ENCODE measurements around the gene EFCAB11. TPM values are rescaled to one million over a fixed set of nuclear protein-coding genes. Genes with fewer than 3 reads are reported as not detected.

Gene EFCAB11
- polyA plus RNA-seq, 1 donor (not counting 4 experiments of a cell fraction or from before 2014, with no cell fraction given), result 12.9 TPM

- dilution Hi-C loops (cut with MboI; ENCODE audit: extremely low pct_ligation_motif_present, low sequenced_read_pairs), result no loop called here
- FAIRE-seq (no peak), DNase-seq (ENCODE audit: low read depth, low spot score) (no peak)
- Histone ChIP-seq H4K20me1 (ENCODE audit: control insufficient read depth, extremely low read depth, insufficient read depth, low read length) (no peaks in the 10 kb centered on the region), H3K4me3 (ENCODE audit: control insufficient read depth in 2 of 3, extremely low read depth in 1 of 3, insufficient read depth in 2 of 3, low read depth in 1 of 3, low read length in 3 of 3) (no peak overlapping the region), H3K27ac (ENCODE audit: control insufficient read depth, insufficient read depth, low read length) (no peak overlapping the region), H3K27me3 (ENCODE audit: control insufficient read depth, extremely low read depth, insufficient read depth, low read length) (no peaks in the 10 kb centered on the region), H3K79me2 (ENCODE audit: control insufficient read depth, insufficient read depth, low read length) (no peaks in the 10 kb centered on the region), H3K9me3 (ENCODE audit: control insufficient read depth, low read depth, low read length) (no peaks in the 10 kb centered on the region), H3K36me3 (ENCODE audit: control insufficient read depth in 2 of 2, extremely low read depth in 1 of 2, insufficient read depth in 2 of 2, low read length in 2 of 2) (no peaks in the 10 kb centered on the region), H3K4me1 (ENCODE audit: control insufficient read depth, extremely low read depth, insufficient read depth, low read length) (peaks cover 5% of the 10 kb centered on the region), H2AFZ (ENCODE audit: control insufficient read depth, low read length) (no peak overlapping the region), H3K9me1 (ENCODE audit: control insufficient read depth, extremely low read depth, insufficient read depth, low read length) (no peaks in the 10 kb centered on the region), H3K4me2 (ENCODE audit: control insufficient read depth, extremely low read depth, insufficient read depth, low read depth, low read length) (no peak overlapping the region), H3K9ac (ENCODE audit: control insufficient read depth, extremely low read depth, insufficient read depth, low read length) (no peak overlapping the region)
- no peak for TF ChIP-seq CTCF (optimal IDR thresholded peaks at IDR 0.05 in 1 of 3, IDR thresholded peaks at IDR 0.05 in 1 of 3, conservative IDR thresholded peaks at IDR 0.05 in 1 of 3; ENCODE audit: extremely low read depth in 1 of 3, insufficient read depth in 2 of 3, low read length in 3 of 3)
- TF ChIP-seq EZH2 (IDR thresholded peaks at IDR 0.05; ENCODE audit: low read length), result no peak
Measured at GRCh38 chr14:89927186-89927865, 27.2 kb downstream of the EFCAB11 start.

- no peak for DNase-seq (ENCODE audit: low read depth, low spot score)
- Histone ChIP-seq H3K9me3 (ENCODE audit: control insufficient read depth, low read depth, low read length) (no peaks in the 10 kb centered on the region), H4K20me1 (ENCODE audit: control insufficient read depth, extremely low read depth, insufficient read depth, low read length) (no peaks in the 10 kb centered on the region), H3K4me1 (ENCODE audit: control insufficient read depth, extremely low read depth, insufficient read depth, low read length) (peaks cover 10% of the 10 kb centered on the region), H3K36me3 (ENCODE audit: control insufficient read depth in 2 of 2, extremely low read depth in 1 of 2, insufficient read depth in 2 of 2, low read length in 2 of 2) (no peaks in the 10 kb centered on the region), H3K4me3 (ENCODE audit: control insufficient read depth in 2 of 3, extremely low read depth in 1 of 3, insufficient read depth in 2 of 3, low read depth in 1 of 3, low read length in 3 of 3) (no peak overlapping the region), H2AFZ (ENCODE audit: control insufficient read depth, low read length) (no peak overlapping the region), H3K4me2 (ENCODE audit: control insufficient read depth, extremely low read depth, insufficient read depth, low read depth, low read length) (no peak overlapping the region), H3K27ac (ENCODE audit: control insufficient read depth, insufficient read depth, low read length) (no peak overlapping the region), H3K9me1 (ENCODE audit: control insufficient read depth, extremely low read depth, insufficient read depth, low read length) (no peaks in the 10 kb centered on the region), H3K27me3 (ENCODE audit: control insufficient read depth, extremely low read depth, insufficient read depth, low read length) (no peaks in the 10 kb centered on the region), H3K79me2 (ENCODE audit: control insufficient read depth, insufficient read depth, low read length) (no peaks in the 10 kb centered on the region), H3K9ac (ENCODE audit: control insufficient read depth, extremely low read depth, insufficient read depth, low read length) (no peak overlapping the region)
- TF ChIP-seq CTCF (optimal IDR thresholded peaks at IDR 0.05 in 1 of 3, IDR thresholded peaks at IDR 0.05 in 1 of 3, conservative IDR thresholded peaks at IDR 0.05 in 1 of 3; ENCODE audit: extremely low read depth in 1 of 3, insufficient read depth in 2 of 3, low read length in 3 of 3) (no peak), EZH2 (IDR thresholded peaks at IDR 0.05; ENCODE audit: low read length) (no peak)
- FAIRE-seq, result no peak
- dilution Hi-C loops (cut with MboI; ENCODE audit: extremely low pct_ligation_motif_present, low sequenced_read_pairs), result no loop called here
Measured at GRCh38 chr14:89926694-89927093, 27.8 kb downstream of the EFCAB11 start.
